CD14-positive monocyte (primary cell): ENCODE measurements around the gene ACSM3. TPM values are rescaled to one million over a fixed set of nuclear protein-coding genes. Genes with fewer than 3 reads are reported as not detected.

Experiments
- DNase-seq, 3 donors: peaks; one replicate each; pipeline ENCODE4 v3.0.0-alpha.2; 2011 to 2022
- H2AFZ ChIP-seq: 2 replicates; pipeline ENCODE4 v1.6.0; 2012; ENCODE audit warnings: mild to moderate bottlenecking, low read depth, low read length, inconsistent platforms; ENCODE audit not compliant: insufficient read depth, poor library complexity, severe bottlenecking
- H3K27ac ChIP-seq, 2 donors: 1 replicate in 1 of 2; 2 replicates in 1 of 2; pipeline ENCODE4 v1.5.1; 2012 to 2013; ENCODE audit warnings: low read length in 2 of 2, control low read depth in 1 of 2, inconsistent platforms in 1 of 2, low read depth in 1 of 2, mild to moderate bottlenecking in 1 of 2
- H3K27me3 ChIP-seq, 2 donors: one replicate each; pipeline versions ENCODE4 v1.6.0 to v1.6.1; 2011 to 2013; ENCODE audit warnings: low read length in 2 of 2; ENCODE audit not compliant: control insufficient read depth in 2 of 2, insufficient read depth in 2 of 2
- H3K36me3 ChIP-seq, 2 donors: replicated peaks in 1 of 2; 1 replicate in 1 of 2; 2 replicates in 1 of 2; pipeline versions ENCODE4 v1.5.1 to v1.6.1; 2012 to 2013; ENCODE audit warnings: low read length in 2 of 2, control low read depth in 1 of 2, inconsistent platforms in 1 of 2, mild to moderate bottlenecking in 1 of 2; ENCODE audit not compliant: insufficient read depth in 2 of 2, control insufficient read depth in 1 of 2
- H3K4me1 ChIP-seq, 2 donors: 1 replicate in 1 of 2; 2 replicates in 1 of 2; pipeline versions ENCODE4 v1.5.1 to v1.6.1; 2012 to 2013; ENCODE audit warnings: low read length in 2 of 2, control low read depth in 1 of 2, inconsistent platforms in 1 of 2, mild to moderate bottlenecking in 1 of 2, moderate library complexity in 1 of 2; ENCODE audit not compliant: insufficient read depth in 2 of 2, control insufficient read depth in 1 of 2
- H3K4me2 ChIP-seq: replicated peaks from 2 replicates; pipeline ENCODE3; 2012; ENCODE audit warnings: low read length, moderate library complexity, mild to moderate bottlenecking; ENCODE audit not compliant: poor library complexity, severe bottlenecking; ENCODE audit errors: extremely low read depth
- H3K4me3 ChIP-seq, 3 experiments: fragments of 200-600 bp in 1 of 3; sonication (generic) in 1 of 3; replicated peaks in 1 of 3; 1 replicate in 2 of 3; 2 replicates in 1 of 3; pipeline ENCODE4 v1.5.1; 2011 to 2013; ENCODE audit warnings: low read length in 3 of 3, mild to moderate bottlenecking in 3 of 3, control low read depth in 2 of 3, low read depth in 2 of 3, inconsistent platforms in 1 of 3, moderate library complexity in 1 of 3
- H3K79me2 ChIP-seq: 2 replicates; pipeline ENCODE4 v1.6.0; 2012; ENCODE audit warnings: mild to moderate bottlenecking, control low read depth, inconsistent platforms, low read length, moderate library complexity; ENCODE audit not compliant: insufficient read depth
- H3K9ac ChIP-seq: 2 replicates; pipeline ENCODE4 v1.6.0; 2017; ENCODE audit warnings: low read length, mild to moderate bottlenecking; ENCODE audit not compliant: insufficient read depth, poor library complexity, severe bottlenecking
- H3K9me3 ChIP-seq, 2 donors: replicated peaks in 1 of 2; 1 replicate in 1 of 2; 2 replicates in 1 of 2; pipeline versions ENCODE4 v1.5.1 to v1.6.1; 2012 to 2013; ENCODE audit warnings: low read length in 2 of 2, control low read depth in 1 of 2; ENCODE audit not compliant: control insufficient read depth in 1 of 2, insufficient read depth in 1 of 2
- H4K20me1 ChIP-seq: 2 replicates; pipeline ENCODE4 v1.6.0; 2012; ENCODE audit warnings: mild to moderate bottlenecking, low read length, control low read depth, moderate library complexity; ENCODE audit not compliant: insufficient read depth
- H3K27ac Mint-ChIP-seq, 7 donors: one replicate each; pipeline ENCODE4 v1.8.0; 2020; ENCODE audit warnings: mild to moderate bottlenecking in 7 of 7, mixed read lengths in 7 of 7, moderate library complexity in 6 of 7, inconsistent platforms in 2 of 7
- H3K27me3 Mint-ChIP-seq, 3 donors: one replicate each; pipeline ENCODE4 v1.8.0; 2021 to 2022; ENCODE audit warnings: low read depth in 3 of 3, mild to moderate bottlenecking in 3 of 3, mixed read lengths in 3 of 3, moderate library complexity in 3 of 3, inconsistent platforms in 1 of 3
- H3K36me3 Mint-ChIP-seq, 2 donors: one replicate each; pipeline ENCODE4 v1.8.0; 2020; ENCODE audit warnings: mixed read lengths in 2 of 2, inconsistent platforms in 1 of 2, mild to moderate bottlenecking in 1 of 2
- H3K4me1 Mint-ChIP-seq: one replicate; pipeline ENCODE4 v1.8.0; 2020; ENCODE audit warnings: mild to moderate bottlenecking, mixed read lengths
- H3K4me3 Mint-ChIP-seq, 2 donors: one replicate each; pipeline ENCODE4 v1.8.0; 2020; ENCODE audit warnings: mild to moderate bottlenecking in 2 of 2, mixed read lengths in 2 of 2, moderate library complexity in 1 of 2
- H3K9me3 Mint-ChIP-seq, 7 donors: one replicate each; pipeline ENCODE4 v1.8.0; 2020 to 2022; ENCODE audit warnings: mixed read lengths in 7 of 7, mild to moderate bottlenecking in 6 of 7, moderate library complexity in 6 of 7, inconsistent platforms in 2 of 7
- CTCF ChIP-seq: fragments of 200-600 bp; IDR thresholded peaks from one replicate; pipeline ENCODE4 v1.8.0; 2022; ENCODE audit warnings: antibody characterized with exemption, mild to moderate bottlenecking
- WGBS: methylation state at CpG from one replicate; pipeline ENCODE4 v1.1.5; 2013; ENCODE audit warnings: missing lambda C conversion rate; ENCODE audit not compliant: insufficient coverage; 5-methylcytosine and 5-hydroxymethylcytosine counted together
- intact Hi-C, 2 donors: fragments of 100-400 bp; cut with micrococcal nuclease; formaldehyde crosslinking; loops; one replicate each; pipeline versions ENCODE4 v1.15.0 to v1.15.1; 2023
- polyA plus RNA-seq, 3 donors: library from polyadenylated mRNA; depleted of rRNA in 1 of 3; unstranded in 2 of 3; stranded (reverse) in 1 of 3; fragments of 300-500 nt in 2 of 3; fragments of >200 nt in 1 of 3; fragmentation: Illumina TruSeq in 2 of 3; gene quantifications; 1 replicate in 2 of 3; 2 replicates in 1 of 3; pipeline ENCODE4 v1.2.3, GENCODE V29; 2012 to 2021

Gene ACSM3
- polyA plus RNA-seq, 3 donors = 1.6 to 5.1 (median 1.9) TPM

- Histone ChIP-seq H3K4me1 (no peaks in the 10 kb centered on the region), H3K4me3 (no peak overlapping the region), H3K9ac (no peak overlapping the region), H4K20me1 (no peaks in the 10 kb centered on the region), H3K27ac (no peak overlapping the region), H3K9me3 (no peaks in the 10 kb centered on the region), H3K27me3 (no peaks in the 10 kb centered on the region), H2AFZ (no peak overlapping the region), H3K79me2 (no peaks in the 10 kb centered on the region), H3K4me2 (no peak overlapping the region), H3K36me3 (peaks cover 2 to 44% of the 10 kb centered on the region in 2 donors)
- DNase-seq = no peak
- WGBS = 100% methylated on average over 1 of the region's 3 CpGs
- intact Hi-C loops = no loop called here
- Mint-ChIP-seq H3K4me3 (no peak overlapping the region), H3K27ac (peak overlapping the region in 1 of 7 donors; percentile 65), H3K36me3 (peaks cover 29 to 31% of the 10 kb centered on the region in 2 donors), H3K9me3 (no peaks in the 10 kb centered on the region), H3K27me3 (no peaks in the 10 kb centered on the region), H3K4me1 (no peaks in the 10 kb centered on the region)
- TF ChIP-seq CTCF = no peak
Observed at GRCh38 chr16:20727181-20727580, 36.6 kb upstream of the ACSM3 start.

- Histone ChIP-seq H3K9me3 (no peaks in the 10 kb centered on the region), H2AFZ (no peak overlapping the region), H3K79me2 (no peaks in the 10 kb centered on the region), H3K27me3 (no peaks in the 10 kb centered on the region), H4K20me1 (no peaks in the 10 kb centered on the region), H3K36me3 (peaks cover 5 to 55% of the 10 kb centered on the region in 2 donors), H3K9ac (no peak overlapping the region), H3K4me3 (no peak overlapping the region), H3K4me1 (no peaks in the 10 kb centered on the region), H3K4me2 (no peak overlapping the region), H3K27ac (no peak overlapping the region)
- intact Hi-C loops = no loop called here
- no peaks in the 10 kb centered on the region for H3K4me1 Mint-ChIP-seq
- DNase-seq = no peak
- H3K4me3 Mint-ChIP-seq = no peak overlapping the region
- H3K27ac Mint-ChIP-seq = peak overlapping the region in 1 of 7 donors; percentile 57
- peaks cover 35 to 37% of the 10 kb centered on the region in 2 donors for H3K36me3 Mint-ChIP-seq
- H3K27me3 Mint-ChIP-seq = no peaks in the 10 kb centered on the region
- WGBS = 70% methylated on average over 2 of the region's 3 CpGs
- no peak for TF ChIP-seq CTCF
- no peaks in the 10 kb centered on the region for H3K9me3 Mint-ChIP-seq
Observed at GRCh38 chr16:20729141-20729540, 34.7 kb upstream of the ACSM3 start.
